OCI-LY3 (cell line): ENCODE data around the gene NCAPG2.
A peak's percentile ranks its signal among the peaks of the same experiment; 100 is the strongest.

Experiments used
- H2AFZ ChIP-seq: fragments of 200-600, 300-600 bp; shearing (Covaris generic); 2 replicates; pipeline ENCODE4 v1.6.0; 2014; ENCODE audit warnings: antibody characterized with exemption, low read depth, low read length
- H3K27ac ChIP-seq: fragments of 200-600, 300-600 bp; sonication (generic); 2 replicates; pipeline ENCODE4 v1.5.1; 2014; ENCODE audit warnings: mild to moderate bottlenecking, low read length, moderate library complexity, mixed read lengths
- H3K27me3 ChIP-seq: fragments of 200-600, 300-600 bp; sonication (generic); 2 replicates; pipeline ENCODE4 v1.6.1; 2014; ENCODE audit warnings: low read depth, low read length, mixed read lengths
- H3K36me3 ChIP-seq: fragments of 200-600, 300-600 bp; sonication (generic); replicated peaks from 2 replicates; pipeline ENCODE3; 2014; ENCODE audit warnings: low read depth, low read length, mixed read lengths
- H3K4me1 ChIP-seq: fragments of 300-600, 200-600 bp; sonication (generic); 2 replicates; pipeline ENCODE4 v1.6.1; 2014; ENCODE audit warnings: low read length, mixed read lengths
- H3K4me2 ChIP-seq: fragments of 200-600, 300-600 bp; sonication (generic); 2 replicates; pipeline ENCODE4 v1.6.1; 2014; ENCODE audit warnings: low read length, mixed read lengths
- H3K4me3 ChIP-seq: fragments of 300-600, 200-600 bp; sonication (generic); 2 replicates; pipeline ENCODE4 v1.5.1; 2014; ENCODE audit warnings: antibody characterized with exemption, mild to moderate bottlenecking, low read length, moderate library complexity
- H3K79me2 ChIP-seq: fragments of 300-600, 200-600 bp; shearing (Covaris generic); 2 replicates; pipeline ENCODE4 v1.6.1; 2014; ENCODE audit warnings: mild to moderate bottlenecking, low read length, mixed read lengths
- H3K9ac ChIP-seq: fragments of 300-600, 200-600 bp; shearing (Covaris generic); 2 replicates; pipeline ENCODE4 v1.6.0; 2014; ENCODE audit warnings: mild to moderate bottlenecking, low read length, moderate library complexity
- H3K9me3 ChIP-seq: fragments of 200-600, 300-600 bp; shearing (Covaris generic); 2 replicates; pipeline ENCODE4 v1.6.1; 2014; ENCODE audit warnings: low read length, mixed read lengths; ENCODE audit not compliant: insufficient read depth
- H4K20me1 ChIP-seq: fragments of 200-600, 300-600 bp; sonication (generic); 2 replicates; pipeline ENCODE4 v1.6.1; 2016; ENCODE audit warnings: low read length, mixed read lengths; ENCODE audit not compliant: insufficient read depth
- EZH2phosphoT487 ChIP-seq: fragments of 200-600 bp; shearing (Covaris generic); IDR thresholded peaks from 2 replicates; pipeline ENCODE4 v1.6.1; 2018; ENCODE audit warnings: antibody characterized with exemption, mixed run types, low read depth
- TF ChIP-seq, protein P1 (sequence below): fragments of 200-600, 300-600 bp; sonication (generic); IDR thresholded peaks from 2 replicates; pipeline ENCODE4 v1.5.1; 2014; ENCODE audit warnings: antibody characterized with exemption, low read length, low read depth

Gene NCAPG2, protein sequence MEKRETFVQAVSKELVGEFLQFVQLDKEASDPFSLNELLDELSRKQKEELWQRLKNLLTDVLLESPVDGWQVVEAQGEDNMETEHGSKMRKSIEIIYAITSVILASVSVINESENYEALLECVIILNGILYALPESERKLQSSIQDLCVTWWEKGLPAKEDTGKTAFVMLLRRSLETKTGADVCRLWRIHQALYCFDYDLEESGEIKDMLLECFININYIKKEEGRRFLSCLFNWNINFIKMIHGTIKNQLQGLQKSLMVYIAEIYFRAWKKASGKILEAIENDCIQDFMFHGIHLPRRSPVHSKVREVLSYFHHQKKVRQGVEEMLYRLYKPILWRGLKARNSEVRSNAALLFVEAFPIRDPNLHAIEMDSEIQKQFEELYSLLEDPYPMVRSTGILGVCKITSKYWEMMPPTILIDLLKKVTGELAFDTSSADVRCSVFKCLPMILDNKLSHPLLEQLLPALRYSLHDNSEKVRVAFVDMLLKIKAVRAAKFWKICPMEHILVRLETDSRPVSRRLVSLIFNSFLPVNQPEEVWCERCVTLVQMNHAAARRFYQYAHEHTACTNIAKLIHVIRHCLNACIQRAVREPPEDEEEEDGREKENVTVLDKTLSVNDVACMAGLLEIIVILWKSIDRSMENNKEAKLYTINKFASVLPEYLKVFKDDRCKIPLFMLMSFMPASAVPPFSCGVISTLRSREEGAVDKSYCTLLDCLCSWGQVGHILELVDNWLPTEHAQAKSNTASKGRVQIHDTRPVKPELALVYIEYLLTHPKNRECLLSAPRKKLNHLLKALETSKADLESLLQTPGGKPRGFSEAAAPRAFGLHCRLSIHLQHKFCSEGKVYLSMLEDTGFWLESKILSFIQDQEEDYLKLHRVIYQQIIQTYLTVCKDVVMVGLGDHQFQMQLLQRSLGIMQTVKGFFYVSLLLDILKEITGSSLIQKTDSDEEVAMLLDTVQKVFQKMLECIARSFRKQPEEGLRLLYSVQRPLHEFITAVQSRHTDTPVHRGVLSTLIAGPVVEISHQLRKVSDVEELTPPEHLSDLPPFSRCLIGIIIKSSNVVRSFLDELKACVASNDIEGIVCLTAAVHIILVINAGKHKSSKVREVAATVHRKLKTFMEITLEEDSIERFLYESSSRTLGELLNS

DNA sequence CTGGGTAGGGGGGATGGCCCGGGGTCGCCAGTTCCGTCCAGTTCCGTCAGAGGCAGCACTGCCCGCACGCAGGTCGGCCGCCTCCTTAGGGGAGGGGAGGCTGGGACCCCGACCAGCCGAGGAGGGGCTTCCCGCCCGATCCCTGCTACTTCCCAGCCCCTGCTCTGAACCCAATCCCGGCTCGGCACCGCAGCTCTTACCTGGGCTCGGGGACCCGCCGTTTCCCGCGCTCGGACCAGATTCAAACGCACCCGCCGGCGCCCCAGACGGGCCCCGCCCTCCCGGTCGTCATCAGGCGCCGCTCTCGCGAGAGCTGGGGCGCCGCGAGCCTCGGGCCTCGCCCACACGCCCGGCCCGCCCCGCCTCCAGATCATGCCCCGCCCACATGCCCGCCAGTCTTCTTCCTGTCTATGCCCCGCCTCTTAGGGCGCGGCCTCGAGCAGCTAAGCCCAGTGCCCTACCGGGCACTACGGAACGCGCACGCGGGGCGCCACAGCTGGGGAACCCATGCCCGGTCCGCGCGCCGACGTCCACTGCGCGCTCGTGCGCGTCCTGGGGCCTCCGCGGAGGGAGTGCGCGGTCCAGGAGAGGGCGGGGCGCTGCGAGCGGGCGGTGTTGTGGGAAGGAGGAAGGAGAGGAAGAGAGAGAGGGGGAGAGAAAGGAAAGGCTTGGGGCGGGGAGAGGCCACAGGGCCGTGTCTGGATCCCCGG is at the start of gene NCAPG2:
Gene NCAPG2, minus strand, starts transcription at position 281 of the 710 bp plus-strand sequence. CDS start 2,905 bp downstream, outside the sequence.
- no peak for TF ChIP-seq EZH2phosphoT487
- TF ChIP-seq, protein P1, sequence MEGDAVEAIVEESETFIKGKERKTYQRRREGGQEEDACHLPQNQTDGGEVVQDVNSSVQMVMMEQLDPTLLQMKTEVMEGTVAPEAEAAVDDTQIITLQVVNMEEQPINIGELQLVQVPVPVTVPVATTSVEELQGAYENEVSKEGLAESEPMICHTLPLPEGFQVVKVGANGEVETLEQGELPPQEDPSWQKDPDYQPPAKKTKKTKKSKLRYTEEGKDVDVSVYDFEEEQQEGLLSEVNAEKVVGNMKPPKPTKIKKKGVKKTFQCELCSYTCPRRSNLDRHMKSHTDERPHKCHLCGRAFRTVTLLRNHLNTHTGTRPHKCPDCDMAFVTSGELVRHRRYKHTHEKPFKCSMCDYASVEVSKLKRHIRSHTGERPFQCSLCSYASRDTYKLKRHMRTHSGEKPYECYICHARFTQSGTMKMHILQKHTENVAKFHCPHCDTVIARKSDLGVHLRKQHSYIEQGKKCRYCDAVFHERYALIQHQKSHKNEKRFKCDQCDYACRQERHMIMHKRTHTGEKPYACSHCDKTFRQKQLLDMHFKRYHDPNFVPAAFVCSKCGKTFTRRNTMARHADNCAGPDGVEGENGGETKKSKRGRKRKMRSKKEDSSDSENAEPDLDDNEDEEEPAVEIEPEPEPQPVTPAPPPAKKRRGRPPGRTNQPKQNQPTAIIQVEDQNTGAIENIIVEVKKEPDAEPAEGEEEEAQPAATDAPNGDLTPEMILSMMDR: no peak
- peaks cover 21% of the 10 kb centered on the region for H3K4me1 ChIP-seq
- H3K27ac ChIP-seq: peak within 1 kb of the TSS; percentile 48
- H2AFZ ChIP-seq: peak within 1 kb of the TSS; percentile 51; the same call in 1 of the 2 replicates
- H3K4me3 ChIP-seq: peak within 1 kb of the TSS; percentile 93
- H3K36me3 ChIP-seq: peaks cover 26% of the 10 kb centered on the region
- peaks cover 54% of the 10 kb centered on the region for H3K79me2 ChIP-seq
- H4K20me1 ChIP-seq: no peaks in the 10 kb centered on the region
- H3K4me2 ChIP-seq: peak within 1 kb of the TSS; percentile 96
- no peaks in the 10 kb centered on the region for H3K27me3 ChIP-seq
- H3K9ac ChIP-seq: peak within 1 kb of the TSS; percentile 90
- H3K9me3 ChIP-seq: 0 out of 2 replicates have a peak, but pooled peaks cover 5% of the 10 kb centered on the region

DNA sequence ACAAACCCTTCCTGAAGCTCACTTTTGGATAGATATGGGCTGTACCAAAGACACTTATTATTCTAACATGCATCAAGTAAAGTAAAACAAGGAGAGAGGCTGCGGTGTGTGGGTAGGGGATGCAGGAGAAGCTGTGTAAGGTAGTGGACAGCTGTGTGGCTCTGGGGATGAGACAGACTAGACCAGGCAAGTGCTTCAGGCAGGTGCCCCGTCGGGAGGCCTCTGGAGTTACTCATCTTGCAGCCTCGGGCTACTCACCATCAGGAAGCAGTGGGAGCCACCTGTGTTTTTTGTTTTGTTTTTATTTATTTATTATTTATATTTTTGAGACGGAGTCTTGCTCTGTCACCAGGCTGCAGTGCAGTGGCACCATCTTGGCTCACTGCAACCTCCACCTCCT is 49.3 kb upstream of the NCAPG2 start:
- no peak overlapping the region for H2AFZ ChIP-seq
- H3K9ac ChIP-seq: no peak overlapping the region
- no peaks in the 10 kb centered on the region for H3K79me2 ChIP-seq
- no peak overlapping the region for H3K27ac ChIP-seq
- TF ChIP-seq, protein P1: no peak
- no peak for TF ChIP-seq EZH2phosphoT487
- H3K4me1 ChIP-seq: no peaks in the 10 kb centered on the region
- H3K36me3 ChIP-seq: peaks cover 4% of the 10 kb centered on the region
- no peak overlapping the region for H3K4me2 ChIP-seq
- H3K9me3 ChIP-seq: no peaks in the 10 kb centered on the region
- H4K20me1 ChIP-seq: no peaks in the 10 kb centered on the region
- H3K4me3 ChIP-seq: no peak overlapping the region
- no peaks in the 10 kb centered on the region for H3K27me3 ChIP-seq

DNA sequence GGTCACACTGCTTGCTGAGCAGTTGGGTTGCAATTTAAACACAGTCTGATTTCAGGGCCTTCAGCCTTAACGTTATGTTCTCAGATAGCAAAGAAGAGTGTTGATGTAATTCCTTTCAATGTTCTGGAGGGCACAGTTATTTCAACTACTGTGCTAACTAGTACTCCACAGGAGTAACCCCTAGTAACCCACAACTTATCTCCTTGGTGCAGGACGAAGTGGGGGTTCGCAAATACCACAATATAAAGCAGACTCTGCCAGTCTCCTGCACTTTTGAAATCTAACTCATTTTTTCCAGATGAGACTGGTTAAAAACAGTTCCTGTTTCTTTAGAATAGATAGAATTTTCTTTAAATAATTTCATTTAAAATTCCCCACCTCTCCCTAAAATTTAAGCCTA is 47.1 kb upstream of the NCAPG2 start:
- Histone ChIP-seq H3K9me3 (no peaks in the 10 kb centered on the region), H3K79me2 (no peaks in the 10 kb centered on the region), H2AFZ (no peak overlapping the region), H4K20me1 (no peaks in the 10 kb centered on the region), H3K4me1 (no peaks in the 10 kb centered on the region), H3K27ac (no peak overlapping the region), H3K4me2 (no peak overlapping the region), H3K4me3 (no peak overlapping the region), H3K36me3 (peaks cover 4% of the 10 kb centered on the region), H3K9ac (no peak overlapping the region), H3K27me3 (no peaks in the 10 kb centered on the region)
- TF ChIP-seq EZH2phosphoT487: no peak
- TF ChIP-seq, protein P1: no peak
